ENCODE data around the gene SRSF1. TPM values are rescaled to one million over a fixed set of nuclear protein-coding genes. Genes with fewer than 3 reads are reported as not detected.

The SRSF1 gene, protein sequence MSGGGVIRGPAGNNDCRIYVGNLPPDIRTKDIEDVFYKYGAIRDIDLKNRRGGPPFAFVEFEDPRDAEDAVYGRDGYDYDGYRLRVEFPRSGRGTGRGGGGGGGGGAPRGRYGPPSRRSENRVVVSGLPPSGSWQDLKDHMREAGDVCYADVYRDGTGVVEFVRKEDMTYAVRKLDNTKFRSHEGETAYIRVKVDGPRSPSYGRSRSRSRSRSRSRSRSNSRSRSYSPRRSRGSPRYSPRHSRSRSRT
- 115 and 201 TPM in 2 replicates for total RNA-seq

GRCh38 chr17:58006924-58007780, at the start of gene SRSF1:
Gene SRSF1 (minus strand): TSS chr17:58007246. CDS start chr17:58007137, 109 bp downstream.

GRCh38 chr17:57987581-57988300, 19.3 kb downstream of the SRSF1 start, which contains the start of gene VEZF1:
Gene VEZF1 (minus strand): TSS chr17:57988254. CDS start chr17:57988111, 143 bp downstream.

GRCh38 chr17:57955183-57955931, 51.7 kb downstream of the SRSF1 start, which contains the start of gene CUEDC1:
Gene CUEDC1 (minus strand): TSS chr17:57955412. CDS start chr17:57885564, 69,848 bp downstream.

Other genes starting within 250 kb of the SRSF1 start
- gene MRPS23, start 157.2 kb downstream of the SRSF1 start, total RNA-seq, result 22.3 and 29.8 TPM in 2 replicates
- gene CUEDC1, start 51.8 kb downstream of the SRSF1 start, total RNA-seq, result 4.8 and 4.9 TPM in 2 replicates
- 22.7 and 23.4 TPM in 2 replicates for gene VEZF1, start 19.0 kb downstream of the SRSF1 start, total RNA-seq
- 9.8 and 10.6 TPM in 2 replicates for gene DYNLL2, start 76.2 kb upstream of the SRSF1 start, total RNA-seq
- gene OR4D1, start 141.1 kb upstream of the SRSF1 start, total RNA-seq, result not detected in 2 replicates
- gene OR4D2, start 159.7 kb upstream of the SRSF1 start, total RNA-seq, result not detected in 2 replicates
- gene EPX, start 185.5 kb upstream of the SRSF1 start, total RNA-seq, result not detected in 2 replicates
- 11.7 and 11.9 TPM in 2 replicates for gene MKS1, start 212.0 kb upstream of the SRSF1 start, total RNA-seq
- not detected in 2 replicates for gene LPO, start 231.3 kb upstream of the SRSF1 start, total RNA-seq

Measured in hair follicular keratinocyte (primary cell).